DOHH2 (cell line): ENCODE data around the gene FGF11.

Experiments
- H3F3A ChIP-seq: fragments of 200-600 bp; sonication (generic), shearing (Covaris generic); 2 replicates; pipeline ENCODE4 v1.6.0; 2016; ENCODE audit warnings: antibody characterized with exemption, mild to moderate bottlenecking; ENCODE audit not compliant: control insufficient read depth, insufficient read depth
- H3K27ac ChIP-seq: fragments of 200-600 bp; sonication (generic); 2 replicates; pipeline ENCODE4 v1.5.1; 2014; ENCODE audit warnings: low read depth, mild to moderate bottlenecking, low read length, moderate library complexity
- H3K27me3 ChIP-seq: fragments of 200-600 bp; sonication (generic); 2 replicates; pipeline ENCODE4 v1.6.1; 2014; ENCODE audit warnings: mild to moderate bottlenecking, low read length, mixed read lengths; ENCODE audit not compliant: control insufficient read depth
- H3K36me3 ChIP-seq: fragments of 200-600 bp; sonication (generic); 2 replicates; pipeline ENCODE4 v1.6.1; 2014; ENCODE audit warnings: mild to moderate bottlenecking, low read length, moderate library complexity, mixed read lengths; ENCODE audit not compliant: control insufficient read depth
- H3K4me1 ChIP-seq: fragments of 200-600 bp; sonication (generic); 2 replicates; pipeline ENCODE4 v1.6.1; 2014; ENCODE audit warnings: mild to moderate bottlenecking, low read length, mixed read lengths; ENCODE audit not compliant: control insufficient read depth
- H3K4me2 ChIP-seq: fragments of 200-600 bp; sonication (generic); 2 replicates; pipeline ENCODE4 v1.6.0; 2014; ENCODE audit warnings: mild to moderate bottlenecking, low read length, moderate library complexity
- H3K4me3 ChIP-seq: fragments of 200-600 bp; sonication (generic); 2 replicates; pipeline ENCODE4 v1.5.1; 2014; ENCODE audit warnings: mild to moderate bottlenecking, low read length, mixed read lengths
- H3K79me2 ChIP-seq: fragments of 200-600 bp; sonication (generic); 2 replicates; pipeline ENCODE4 v1.6.1; 2014; ENCODE audit warnings: mild to moderate bottlenecking, low read length, mixed read lengths; ENCODE audit not compliant: control insufficient read depth
- H3K9me2 ChIP-seq: fragments of 200-600 bp; sonication (generic); replicated peaks from 2 replicates; pipeline ENCODE4 v1.6.1; 2014; ENCODE audit warnings: mild to moderate bottlenecking, low read length, mixed read lengths; ENCODE audit not compliant: control insufficient read depth
- H3K9me3 ChIP-seq: fragments of 200-600 bp; sonication (generic); 2 replicates; pipeline ENCODE4 v1.6.1; 2014; ENCODE audit warnings: antibody characterized with exemption, low read length, mixed read lengths; ENCODE audit not compliant: control insufficient read depth, insufficient read depth
- H4K20me1 ChIP-seq: fragments of 200-600 bp; sonication (generic); 2 replicates; pipeline ENCODE4 v1.6.0; 2014; ENCODE audit warnings: low read depth, mild to moderate bottlenecking, antibody characterized with exemption, low read length, moderate library complexity; ENCODE audit not compliant: control insufficient read depth, insufficient read depth
- CTCF ChIP-seq: fragments of 200-600 bp; sonication (generic); IDR thresholded peaks from one replicate; pipeline ENCODE4 v1.5.1; 2014; ENCODE audit warnings: antibody characterized with exemption, mild to moderate bottlenecking, low read depth, low read length; ENCODE audit not compliant: poor library complexity, severe bottlenecking
- EZH2phosphoT487 ChIP-seq: fragments of 200-600 bp; sonication (generic); IDR thresholded peaks from 2 replicates; pipeline ENCODE4 v1.6.1; 2017; ENCODE audit warnings: borderline replicate concordance, mild to moderate bottlenecking, antibody characterized with exemption, low read length, moderate library complexity, mixed read lengths

Gene FGF11

GRCh38 chr17:7405350-7406234 is 33.7 kb upstream of the FGF11 start:
- Histone ChIP-seq H3K27ac (no peak overlapping the region), H3K9me3 (no peaks in the 10 kb centered on the region), H3K27me3 (no peaks in the 10 kb centered on the region), H3K36me3 (peaks cover 4% of the 10 kb centered on the region; the same call in 1 of the 2 replicates), H3K4me2 (peak overlapping the region; percentile 89), H3F3A (0 out of 2 replicates have a peak, but pooled peaks cover 2% of the 10 kb centered on the region), H4K20me1 (no peaks in the 10 kb centered on the region), H3K79me2 (peaks cover 9% of the 10 kb centered on the region), H3K4me3 (peak overlapping the region; percentile 73), H3K4me1 (peaks cover 11% of the 10 kb centered on the region), H3K9me2 (no peaks in the 10 kb centered on the region)
- TF ChIP-seq EZH2phosphoT487 (no peak), CTCF (no peak)

DNA sequence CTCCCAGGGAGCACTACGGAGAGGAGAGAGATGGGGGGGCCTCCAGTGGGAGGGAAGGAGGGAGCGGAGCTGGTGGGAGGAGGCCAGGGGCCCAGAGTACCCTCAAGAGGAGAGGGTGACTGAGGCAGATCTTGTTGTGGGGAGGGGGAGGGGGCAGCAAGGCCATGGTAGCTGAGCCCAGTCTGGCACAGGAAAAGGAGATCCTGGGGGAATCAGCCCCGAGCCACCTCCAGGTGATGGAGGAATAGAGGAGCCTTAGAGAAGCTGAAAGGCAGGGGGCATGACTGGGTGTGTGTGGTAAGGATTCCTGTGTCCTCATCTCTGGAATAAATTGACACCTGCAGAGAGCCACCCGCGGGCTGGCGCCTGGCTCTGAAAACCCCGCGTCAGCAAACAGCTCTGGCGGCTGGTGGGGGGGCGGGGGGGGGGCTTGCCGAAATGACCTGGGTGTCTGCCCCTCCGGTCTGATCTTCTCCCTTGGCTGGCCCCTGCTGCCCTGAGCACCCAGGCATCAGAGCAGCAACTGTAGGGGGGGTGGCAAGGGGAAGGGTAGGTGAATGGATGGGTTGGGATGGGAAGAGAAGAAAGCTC is 33.0 kb upstream of the FGF11 start:
- Histone ChIP-seq H3K79me2 (peaks cover 9% of the 10 kb centered on the region), H3K9me3 (no peaks in the 10 kb centered on the region), H3K27ac (no peak overlapping the region), H3K9me2 (no peaks in the 10 kb centered on the region), H3K4me2 (no peak overlapping the region), H4K20me1 (no peaks in the 10 kb centered on the region), H3K27me3 (no peaks in the 10 kb centered on the region), H3K36me3 (0 out of 2 replicates have a peak, but pooled peaks cover 4% of the 10 kb centered on the region), H3K4me1 (peaks cover 11% of the 10 kb centered on the region), H3K4me3 (no peak overlapping the region), H3F3A (0 out of 2 replicates have a peak, but pooled peaks cover 2% of the 10 kb centered on the region)
- TF ChIP-seq EZH2phosphoT487 = no peak
- TF ChIP-seq CTCF = no peak

GRCh38 chr17:7407082-7407481 is 32.2 kb upstream of the FGF11 start:
- Histone ChIP-seq H3F3A (no peaks in the 10 kb centered on the region), H3K27me3 (no peaks in the 10 kb centered on the region), H3K9me3 (no peaks in the 10 kb centered on the region), H3K79me2 (peaks cover 9% of the 10 kb centered on the region), H3K36me3 (0 out of 2 replicates have a peak, but pooled peaks cover 4% of the 10 kb centered on the region), H3K4me1 (peaks cover 11% of the 10 kb centered on the region), H3K4me3 (no peak overlapping the region), H4K20me1 (no peaks in the 10 kb centered on the region), H3K4me2 (no peak overlapping the region), H3K27ac (no peak overlapping the region), H3K9me2 (no peaks in the 10 kb centered on the region)
- TF ChIP-seq CTCF = no peak
